AG09319 (cell line): ENCODE data around the gene FITM1.

Experiments
- DNase-seq: peaks from one replicate; pipeline ENCODE4 v3.0.0-alpha.2; 2010; ENCODE audit warnings: low read depth; ENCODE audit errors: extremely low read depth
- TF ChIP-seq, protein P1 (sequence below): IDR thresholded peaks from 2 replicates; pipeline ENCODE4 v1.5.1; 2011; ENCODE audit warnings: low read depth, mild to moderate bottlenecking, inconsistent platforms, low read length, moderate library complexity

The FITM1 gene

GRCh38 chr14:24086193-24086955 lies 44.1 kb upstream of the FITM1 start:
- TF ChIP-seq, protein P1, sequence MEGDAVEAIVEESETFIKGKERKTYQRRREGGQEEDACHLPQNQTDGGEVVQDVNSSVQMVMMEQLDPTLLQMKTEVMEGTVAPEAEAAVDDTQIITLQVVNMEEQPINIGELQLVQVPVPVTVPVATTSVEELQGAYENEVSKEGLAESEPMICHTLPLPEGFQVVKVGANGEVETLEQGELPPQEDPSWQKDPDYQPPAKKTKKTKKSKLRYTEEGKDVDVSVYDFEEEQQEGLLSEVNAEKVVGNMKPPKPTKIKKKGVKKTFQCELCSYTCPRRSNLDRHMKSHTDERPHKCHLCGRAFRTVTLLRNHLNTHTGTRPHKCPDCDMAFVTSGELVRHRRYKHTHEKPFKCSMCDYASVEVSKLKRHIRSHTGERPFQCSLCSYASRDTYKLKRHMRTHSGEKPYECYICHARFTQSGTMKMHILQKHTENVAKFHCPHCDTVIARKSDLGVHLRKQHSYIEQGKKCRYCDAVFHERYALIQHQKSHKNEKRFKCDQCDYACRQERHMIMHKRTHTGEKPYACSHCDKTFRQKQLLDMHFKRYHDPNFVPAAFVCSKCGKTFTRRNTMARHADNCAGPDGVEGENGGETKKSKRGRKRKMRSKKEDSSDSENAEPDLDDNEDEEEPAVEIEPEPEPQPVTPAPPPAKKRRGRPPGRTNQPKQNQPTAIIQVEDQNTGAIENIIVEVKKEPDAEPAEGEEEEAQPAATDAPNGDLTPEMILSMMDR: no peak

GRCh38 chr14:24087004-24087403 lies 43.5 kb upstream of the FITM1 start:
- TF ChIP-seq, protein P1: no peak
- DNase-seq: no peak

More at GRCh38 chr14:24086193-24086955, 44.1 kb upstream of the FITM1 start:
- DNase-seq: no peak

GRCh38 chr14:24088095-24088494 lies 42.4 kb upstream of the FITM1 start:
- DNase-seq: no peak
- TF ChIP-seq, protein P1: no peak

- TF ChIP-seq, protein P1: no peak
- no peak for DNase-seq
Observed at GRCh38 chr14:24089890-24090289, 40.6 kb upstream of the FITM1 start.

DNA sequence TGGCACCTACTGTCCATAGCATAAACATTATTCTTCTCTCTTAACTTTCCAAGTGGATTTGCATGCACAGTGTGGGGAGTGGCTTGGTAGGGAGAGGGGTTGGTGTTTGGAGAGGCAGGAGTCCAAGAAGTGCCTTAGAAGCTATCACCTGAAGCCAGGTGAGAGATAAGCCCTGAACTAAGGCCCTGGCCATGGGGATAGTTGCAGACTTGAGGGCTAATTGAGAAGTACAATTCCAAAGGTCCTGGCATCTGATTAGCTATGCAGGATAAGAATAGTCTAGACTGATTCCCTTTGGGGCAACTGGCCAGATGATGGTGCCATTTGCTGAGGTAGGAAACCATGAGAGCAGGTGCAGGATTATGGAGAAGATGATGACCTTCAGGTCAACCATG lies 38.4 kb upstream of the FITM1 start:
- DNase-seq: no peak
- TF ChIP-seq, protein P1: no peak

- TF ChIP-seq, protein P1: no peak
- no peak for DNase-seq
Observed at GRCh38 chr14:24092505-24093206, 37.8 kb upstream of the FITM1 start.

DNA sequence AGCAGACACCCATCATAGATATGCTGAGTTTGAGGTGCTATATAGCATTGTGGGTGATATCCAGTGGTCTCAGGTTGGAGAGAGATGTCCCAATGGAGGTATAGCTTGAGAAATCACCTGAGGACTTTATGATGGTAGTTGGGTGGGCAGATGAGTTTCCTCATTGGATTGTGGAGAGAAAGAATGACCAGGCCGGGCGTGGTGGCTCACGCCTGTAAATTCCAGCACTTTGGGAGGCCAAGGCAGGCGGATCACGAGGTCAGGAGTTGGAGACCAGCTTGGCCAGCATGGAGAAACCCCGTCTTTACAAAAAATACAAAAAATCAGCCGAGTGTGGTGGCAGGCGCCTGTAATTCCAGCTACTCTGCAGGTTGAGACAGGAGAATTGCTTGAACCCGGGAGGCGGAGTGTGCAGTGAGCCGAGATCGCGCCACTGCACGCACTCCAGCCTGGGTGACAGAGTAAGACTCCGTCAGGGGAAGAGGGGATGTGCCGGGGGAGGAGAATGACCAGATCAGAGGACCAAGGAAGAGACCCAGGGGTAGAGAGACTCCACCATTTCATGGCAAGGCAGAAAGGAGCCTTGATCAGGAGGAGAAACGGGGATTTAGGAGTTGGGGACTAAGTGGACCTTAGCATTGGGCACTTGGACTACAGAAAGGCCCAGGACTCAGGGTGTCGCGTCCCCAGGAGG lies 37.1 kb upstream of the FITM1 start:
- no peak for DNase-seq
- TF ChIP-seq, protein P1: no peak
